NOMO-1 treated with DMSO at 0.1 percent for 48 hours (cell line): ENCODE measurements around the gene OR2V2.

Experiments used
- DNase-seq: peaks from one replicate; lab custom pipeline; 2025; ENCODE audit not compliant: unreplicated experiment; lab: John Stamatoyannopoulos, UW

OR2V2 gene

DNA sequence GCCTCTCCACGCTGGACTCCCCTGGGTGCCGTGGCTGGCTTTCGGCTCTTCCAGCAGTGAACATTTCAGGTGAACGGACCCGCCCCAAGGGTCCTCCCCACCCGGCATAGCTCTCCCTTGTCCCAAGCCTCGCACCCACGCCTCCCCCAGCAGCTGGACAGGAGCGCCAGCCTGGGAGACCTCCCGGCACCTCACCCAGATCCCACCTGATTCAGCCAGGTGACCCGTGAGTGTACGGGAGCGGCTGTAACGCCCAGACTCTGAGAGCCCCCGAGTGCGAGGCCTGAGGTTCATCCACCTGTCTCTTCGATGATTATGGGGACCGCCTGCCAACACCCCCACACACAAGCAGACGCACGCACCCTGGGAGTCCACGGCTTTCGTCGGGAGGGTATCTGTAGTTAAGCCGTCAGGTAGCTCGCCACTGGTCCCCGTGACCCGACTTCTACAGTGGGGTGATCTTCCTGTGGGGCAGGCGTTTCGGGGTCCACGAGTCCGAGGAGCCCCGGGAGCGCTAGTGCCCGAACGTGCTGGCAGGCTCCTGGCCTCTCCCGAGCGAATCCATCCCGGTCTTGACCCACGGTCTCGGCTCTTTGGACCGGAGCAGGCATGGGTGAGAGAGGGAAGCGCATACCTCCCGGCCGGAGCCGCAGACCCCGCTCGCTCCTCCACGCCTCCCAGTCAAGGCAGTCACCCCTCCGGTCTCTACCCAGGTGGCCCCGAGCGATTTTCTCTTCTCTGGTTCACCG lies 42.8 kb downstream of the OR2V2 start:
- no peak for DNase-seq

DNA sequence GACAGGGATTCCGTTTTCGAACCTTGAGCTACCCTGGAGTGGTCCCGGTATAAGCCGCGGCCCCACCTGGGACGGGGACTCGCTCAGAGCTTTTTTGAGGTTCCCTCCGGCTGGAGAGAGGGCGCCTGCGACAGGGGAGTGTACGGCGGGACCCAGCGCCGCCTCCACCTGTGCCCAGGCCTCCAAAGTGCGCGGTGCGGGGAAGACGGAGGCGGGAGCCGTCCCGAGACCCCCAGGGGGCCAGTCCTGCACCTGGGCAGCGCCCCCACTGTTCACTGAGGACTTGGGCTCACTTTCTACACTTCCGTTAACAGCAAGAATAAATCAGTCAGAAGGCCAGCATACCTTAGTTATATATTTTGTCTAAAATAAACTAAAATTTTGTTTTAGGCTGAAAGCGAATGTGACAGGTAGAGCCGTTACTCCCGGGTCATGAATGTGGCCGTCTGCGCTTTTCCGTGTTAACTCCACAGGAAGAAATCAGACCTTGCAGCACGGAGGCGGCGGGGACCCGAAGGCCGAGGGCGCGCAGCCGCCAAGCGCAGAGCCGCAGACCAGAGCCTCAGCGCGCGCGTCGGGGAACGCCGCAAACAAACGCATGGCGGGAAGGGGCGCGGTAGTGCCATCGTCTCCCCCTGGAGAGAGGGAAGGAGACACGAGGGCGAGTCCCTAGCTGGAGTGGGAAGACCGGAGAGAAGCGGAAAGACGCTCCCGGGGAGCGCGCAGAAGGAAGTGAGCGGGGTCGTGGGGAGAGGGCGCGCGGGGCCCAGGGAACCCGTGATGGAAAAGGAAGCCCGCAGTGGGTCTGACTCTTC lies 43.5 kb downstream of the OR2V2 start:
- DNase-seq: no peak

GRCh38 chr5:181191526-181192336 lies 44.3 kb downstream of the OR2V2 start:
- no peak for DNase-seq

GRCh38 chr5:181192337-181193046 lies 45.1 kb downstream of the OR2V2 start:
- no peak for DNase-seq

DNA sequence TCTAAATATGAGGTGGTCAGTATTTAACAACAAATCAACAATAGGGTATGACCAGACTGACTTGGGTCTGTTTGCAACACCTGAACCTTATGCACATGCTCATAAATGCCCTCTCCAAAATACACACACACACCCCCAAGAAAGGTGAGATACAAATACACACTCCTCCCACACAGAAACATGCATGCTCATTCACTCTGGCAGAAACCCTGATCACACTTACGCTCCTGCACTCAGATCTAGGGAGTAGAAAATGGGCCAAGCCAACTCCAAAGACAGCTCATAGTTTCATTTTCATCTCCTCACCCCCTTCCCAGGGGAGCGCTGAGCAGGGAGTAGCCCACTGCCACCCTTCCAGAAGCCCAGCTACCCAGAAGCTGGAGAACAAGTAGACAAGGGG lies 46.3 kb downstream of the OR2V2 start:
- DNase-seq: no peak

GRCh38 chr5:181194489-181195248 lies 47.3 kb downstream of the OR2V2 start:
- DNase-seq: no peak

- no peak for DNase-seq
Observed at GRCh38 chr5:181195249-181195761, 47.9 kb downstream of the OR2V2 start.

DNA sequence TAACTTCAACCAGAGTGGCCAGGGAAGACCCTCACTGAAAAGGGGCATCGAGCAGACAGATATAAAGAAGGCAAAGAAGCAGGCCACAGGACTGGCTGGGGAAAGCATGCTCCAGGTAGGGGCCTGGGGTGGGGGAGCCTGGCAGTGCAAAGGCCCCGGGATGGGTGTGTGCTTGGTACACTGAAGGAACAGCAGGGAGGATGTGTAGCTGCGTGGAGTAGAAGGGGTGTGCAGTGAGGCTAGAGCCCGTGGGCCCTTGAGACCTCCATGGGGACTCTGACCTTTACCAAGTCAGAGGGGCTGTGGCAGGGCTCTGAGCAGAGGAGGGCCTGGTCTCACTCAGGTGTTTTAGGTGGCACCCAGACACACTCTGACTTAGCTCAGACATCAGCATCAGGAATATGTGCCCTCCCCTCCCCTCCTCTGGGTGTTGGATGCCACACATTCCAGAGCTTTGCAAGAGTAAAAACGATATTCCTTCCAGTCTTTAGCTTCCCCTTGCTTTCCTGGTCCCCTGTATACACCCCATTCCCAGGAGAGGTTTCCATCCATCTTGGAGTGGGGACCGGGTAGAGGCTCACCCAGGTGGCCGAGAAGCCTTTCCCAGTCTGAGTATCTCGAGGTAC lies 50.1 kb downstream of the OR2V2 start:
- no peak for DNase-seq

GRCh38 chr5:181198106-181198685 lies 50.8 kb downstream of the OR2V2 start:
- no peak for DNase-seq

DNA sequence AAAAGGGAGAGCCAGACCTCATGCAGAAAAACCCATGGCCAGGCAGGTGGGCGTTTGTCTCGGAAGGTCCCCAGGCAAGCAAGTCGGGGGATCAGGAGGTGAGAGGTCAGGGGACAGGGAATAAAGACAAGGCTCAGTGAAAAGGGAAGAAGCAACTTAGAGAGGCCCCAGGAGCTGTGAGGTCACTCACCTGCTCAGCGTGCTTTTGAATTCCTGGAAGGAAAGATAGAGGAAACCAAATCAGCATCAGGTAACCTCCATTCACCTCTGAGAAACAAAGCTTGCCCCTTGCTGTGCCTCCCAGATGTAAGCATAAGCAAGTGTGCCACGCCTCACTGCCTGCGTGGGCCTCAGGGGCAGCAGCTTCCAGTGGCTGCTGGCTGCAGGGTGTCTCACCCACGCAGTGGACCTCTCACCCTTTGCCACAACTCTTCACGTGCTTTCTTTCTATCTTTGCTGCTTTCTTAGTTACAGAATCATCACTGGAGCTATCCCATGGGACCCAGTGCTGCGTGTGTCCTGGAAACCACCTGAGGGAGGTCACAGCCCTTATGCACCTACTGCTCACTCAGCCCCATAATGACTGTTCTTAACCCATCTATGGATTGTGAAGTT lies 51.6 kb downstream of the OR2V2 start:
- no peak for DNase-seq

GRCh38 chr5:181199881-181200638 lies 52.7 kb downstream of the OR2V2 start:
- DNase-seq: no peak

- no peak for DNase-seq
Observed at GRCh38 chr5:181200816-181201215, 53.4 kb downstream of the OR2V2 start.

DNA sequence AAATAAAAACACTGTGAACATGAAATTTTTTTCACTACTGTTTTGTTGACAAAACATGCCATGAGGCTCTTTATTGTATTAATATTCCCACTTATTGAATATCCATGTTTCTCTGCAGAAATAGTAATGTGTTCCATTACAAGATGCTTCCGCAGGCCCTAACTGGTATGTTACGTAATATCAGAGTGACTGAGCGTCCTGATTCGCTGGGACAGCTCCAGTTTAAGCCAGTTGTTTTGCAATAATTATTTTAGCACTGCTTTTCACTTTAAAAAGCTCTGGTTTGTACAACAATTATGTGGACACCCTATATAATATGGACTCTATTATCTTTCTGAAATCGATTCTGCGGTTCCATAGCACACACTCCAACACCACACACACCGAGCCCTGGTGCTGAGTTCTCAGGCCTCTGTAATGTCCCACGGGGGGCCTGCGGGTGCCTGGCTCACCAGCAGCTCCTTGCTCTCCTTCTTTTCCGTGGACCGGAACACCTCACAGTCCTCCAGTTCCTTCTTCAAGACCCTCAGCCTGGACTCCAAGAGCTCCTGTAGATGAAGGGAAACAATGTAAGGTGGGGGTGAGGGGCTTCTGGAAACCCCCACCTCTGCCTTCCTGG lies 55.8 kb downstream of the OR2V2 start:
- no peak for DNase-seq

- no peak for DNase-seq
Observed at GRCh38 chr5:181203777-181204112, 56.4 kb downstream of the OR2V2 start.

DNA sequence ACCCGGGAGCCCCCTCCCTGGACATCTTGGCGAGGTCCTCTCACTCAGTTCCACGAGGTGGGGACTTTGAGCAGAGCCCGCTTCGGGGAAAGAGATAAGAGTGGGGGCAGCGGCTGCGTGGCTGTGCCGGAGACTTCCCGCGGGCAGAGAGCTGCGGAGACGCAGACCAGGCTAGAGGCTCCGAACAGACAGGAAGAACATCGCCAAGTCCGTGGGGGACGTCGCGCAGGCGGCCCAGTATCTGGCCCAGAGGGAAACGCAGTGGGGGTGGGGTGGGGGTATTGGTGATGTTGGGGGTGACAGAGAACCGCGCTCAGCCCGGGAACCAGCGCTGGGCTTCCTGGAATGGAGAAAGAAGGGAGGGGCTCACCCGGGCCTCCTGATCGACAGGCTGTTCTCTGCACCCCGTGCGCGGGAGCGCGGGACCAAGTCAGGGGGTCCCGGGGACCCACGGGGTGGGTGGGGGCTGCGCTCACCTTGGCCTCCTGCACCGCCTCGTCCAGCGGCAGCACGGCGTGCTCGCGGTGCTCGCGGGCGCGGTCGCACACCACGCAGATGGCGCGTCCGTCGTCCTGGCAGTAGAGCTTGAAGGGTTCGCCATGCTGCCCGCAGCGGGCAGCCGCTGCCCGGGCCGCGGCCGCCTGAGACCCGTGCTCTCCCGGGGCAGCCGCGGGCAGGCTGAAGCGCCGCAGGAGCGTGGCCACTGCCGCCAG lies 56.9 kb downstream of the OR2V2 start:
- DNase-seq: no peak

GRCh38 chr5:181204826-181205760 lies 57.7 kb downstream of the OR2V2 start, which contains the start of gene TRIM7:
Gene TRIM7, minus strand, starts transcription at chr5:181205196. Its CDS starts 86 bp downstream, at chr5:181205110.
- no peak for DNase-seq
